T follicular helper cell (primary cell): ENCODE measurements around the gene BRIP1.
"Not testable (repeated sequence)": the region's sequence is repeated elsewhere in the genome, so short reads cannot be mapped to it uniquely, and the experiment has no call there.

Source experiments
- DNase-seq: peaks from one replicate; pipeline ENCODE4 v3.0.0-alpha.2; 2020; ENCODE audit warnings: low read depth

The BRIP1 gene

DNA sequence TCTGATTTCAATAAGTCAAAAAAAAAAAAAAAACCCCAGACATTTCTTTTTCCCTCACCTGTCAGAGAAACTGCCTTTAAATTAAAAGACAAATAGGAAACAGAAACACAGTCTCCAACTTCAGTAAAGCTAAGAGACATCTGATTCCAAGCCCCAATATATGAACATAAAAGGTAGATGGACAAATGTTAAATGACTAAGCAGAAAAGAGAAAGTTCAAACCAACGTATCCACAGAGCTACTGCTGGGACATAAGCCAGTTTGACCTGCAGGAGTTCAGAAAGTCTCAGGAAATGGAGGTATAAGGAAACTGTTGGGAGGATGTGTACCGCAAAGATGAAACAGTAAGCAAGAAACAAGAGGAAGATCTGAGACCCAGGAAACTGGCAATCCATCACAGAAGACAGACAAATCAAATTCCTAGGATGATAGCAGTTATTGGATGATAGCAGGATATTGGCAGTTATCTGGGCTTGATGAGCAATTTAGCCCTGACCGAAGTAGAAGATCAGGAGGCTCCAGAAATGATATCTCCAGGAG is 135.0 kb downstream of the BRIP1 start:
- DNase-seq = no peak

DNA sequence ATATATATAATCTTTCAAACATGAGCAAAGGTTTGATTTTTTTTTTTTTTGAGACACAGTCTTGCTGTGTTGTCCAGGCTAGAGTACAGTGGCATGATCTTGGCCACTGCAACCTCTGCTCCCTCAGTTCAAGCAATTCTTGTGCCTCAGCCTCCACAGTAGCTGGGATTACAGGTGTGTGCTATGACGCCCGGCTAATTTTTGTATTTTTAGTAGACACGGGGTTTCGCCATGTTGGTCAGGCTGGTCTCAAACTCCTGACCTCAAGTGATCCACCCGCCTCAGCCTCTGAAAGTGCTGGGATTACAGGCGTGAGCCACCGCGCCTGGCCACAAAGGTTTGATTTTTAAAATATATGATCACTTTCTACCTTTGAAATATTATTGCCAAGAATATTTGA is 135.5 kb downstream of the BRIP1 start:
- DNase-seq = not testable (repeated sequence)

GRCh38 chr17:61726977-61727376 is 136.4 kb downstream of the BRIP1 start:
- no peak for DNase-seq

DNA sequence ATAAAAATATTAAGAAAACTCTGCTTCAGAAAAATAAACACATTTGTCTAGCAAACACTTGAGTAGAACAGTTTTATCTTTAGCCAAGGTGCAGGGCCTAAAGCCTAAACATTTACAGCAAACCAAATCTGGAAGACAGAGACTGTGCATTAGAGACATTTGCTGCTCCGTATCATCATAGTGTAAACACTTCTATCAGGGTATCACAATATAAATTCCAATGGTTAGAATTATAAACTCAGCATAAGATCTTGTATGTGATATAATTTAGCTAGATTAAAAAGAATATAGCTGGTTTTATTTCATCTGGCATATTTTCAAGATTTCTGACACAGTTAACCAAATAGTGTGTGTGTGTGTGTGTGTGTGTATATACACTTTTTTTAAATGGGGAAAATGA is 138.6 kb downstream of the BRIP1 start:
- no peak for DNase-seq

DNA sequence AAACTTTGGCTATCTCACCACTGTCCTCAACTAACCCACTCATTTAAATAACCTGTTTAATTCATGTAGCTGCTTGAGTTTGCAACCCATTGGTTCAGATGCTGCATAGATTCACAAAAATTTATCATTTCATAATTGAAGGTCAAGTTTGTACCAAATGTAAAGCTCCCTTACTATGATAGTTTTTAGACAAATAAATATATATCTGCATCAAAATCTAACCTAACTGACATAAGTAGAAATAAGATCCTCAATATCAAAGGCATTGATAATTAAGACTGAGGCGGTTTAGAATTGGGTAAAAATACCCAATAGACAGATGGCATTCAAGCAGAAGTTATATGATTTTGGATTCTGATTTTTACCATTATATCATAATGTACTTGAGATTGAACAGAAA is 139.4 kb downstream of the BRIP1 start:
- DNase-seq = no peak

- DNase-seq = no peak
Measured at GRCh38 chr17:61723183-61723582, 140.1 kb downstream of the BRIP1 start.

- no peak for DNase-seq
Measured at GRCh38 chr17:61722398-61722797, 140.9 kb downstream of the BRIP1 start.

DNA sequence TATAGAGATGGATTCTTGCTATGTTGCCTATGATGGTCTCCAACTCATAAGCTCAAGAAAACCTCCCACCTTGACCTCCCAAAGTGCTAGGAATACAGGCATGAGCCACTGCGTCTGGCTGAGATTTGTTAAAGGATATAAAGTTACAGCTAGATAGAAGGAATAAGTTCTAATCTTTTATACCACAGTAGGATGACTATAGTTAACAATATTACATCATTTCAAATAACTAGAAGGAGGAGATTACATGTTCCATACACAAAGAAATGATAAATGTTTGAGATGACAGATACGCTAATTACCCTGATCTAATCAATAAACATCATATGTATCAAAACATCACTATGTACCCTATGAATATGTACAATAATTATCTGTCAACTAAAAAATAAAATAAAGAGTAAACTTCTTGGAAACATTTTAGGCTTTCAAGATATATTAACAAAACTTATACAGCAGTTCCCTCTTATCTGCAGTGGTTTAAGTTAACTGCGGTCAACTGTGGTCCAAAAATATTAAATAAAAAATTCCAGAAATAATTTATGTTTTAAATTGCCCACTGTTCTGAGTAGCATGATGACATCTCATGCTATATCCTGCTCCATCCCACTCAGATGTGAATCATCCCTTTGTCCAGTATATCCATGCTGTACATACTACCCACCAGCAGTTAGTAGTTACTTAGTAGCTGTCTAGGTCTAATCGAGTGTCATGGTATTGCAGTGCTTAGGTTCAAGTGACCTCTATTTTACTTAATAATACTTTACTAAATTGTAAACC is 143.1 kb downstream of the BRIP1 start:
- no peak for DNase-seq

DNA sequence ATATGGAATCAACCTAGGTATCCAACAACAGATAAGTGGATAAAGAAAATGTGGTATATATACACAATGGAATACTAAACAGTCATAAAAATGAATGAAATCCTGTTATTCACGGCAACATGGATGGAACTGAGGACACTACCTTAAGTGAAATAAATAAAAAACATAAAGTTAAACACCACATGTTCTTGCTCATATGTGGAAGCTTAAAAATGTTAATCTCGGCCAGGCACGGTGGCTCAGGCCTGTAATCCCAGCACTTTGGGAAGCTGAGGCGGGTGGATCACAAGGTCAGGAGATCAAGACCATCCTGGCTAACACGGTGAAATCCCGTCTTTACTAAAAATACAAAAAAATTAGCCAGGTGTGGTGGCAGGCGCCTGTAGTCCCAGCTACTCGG is 144.1 kb downstream of the BRIP1 start:
- not testable (repeated sequence) for DNase-seq

GRCh38 chr17:61718022-61718421 is 145.3 kb downstream of the BRIP1 start:
- DNase-seq = no peak

- DNase-seq = no peak
Measured at GRCh38 chr17:61717352-61717751, 146.0 kb downstream of the BRIP1 start.

DNA sequence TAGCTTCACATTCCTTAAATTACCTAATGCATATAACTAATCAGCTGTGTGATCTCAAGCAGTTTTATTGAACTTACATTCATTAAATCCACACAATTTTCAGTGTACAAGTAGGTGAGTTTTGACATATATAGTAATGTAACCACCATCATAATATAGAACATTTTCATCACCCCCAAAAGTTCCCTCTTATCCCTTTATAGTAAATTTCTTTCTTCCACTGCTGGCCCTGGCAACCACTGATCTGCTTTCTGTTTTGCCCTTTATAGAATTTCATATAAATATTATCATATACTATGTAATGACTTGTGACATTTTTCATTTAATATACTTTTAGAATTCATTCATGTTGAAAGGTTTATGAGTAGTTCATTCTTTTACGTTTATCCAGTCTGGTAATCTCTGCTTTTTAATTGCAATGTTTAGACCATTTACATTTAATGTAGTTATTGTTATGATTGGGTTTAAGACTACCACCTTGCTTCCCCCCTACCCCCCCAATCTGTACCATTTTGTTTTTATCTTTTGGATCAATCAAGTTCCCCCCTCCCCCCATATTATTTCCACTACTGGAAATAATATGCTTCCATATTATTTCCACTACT is 147.0 kb downstream of the BRIP1 start:
- no peak for DNase-seq

DNA sequence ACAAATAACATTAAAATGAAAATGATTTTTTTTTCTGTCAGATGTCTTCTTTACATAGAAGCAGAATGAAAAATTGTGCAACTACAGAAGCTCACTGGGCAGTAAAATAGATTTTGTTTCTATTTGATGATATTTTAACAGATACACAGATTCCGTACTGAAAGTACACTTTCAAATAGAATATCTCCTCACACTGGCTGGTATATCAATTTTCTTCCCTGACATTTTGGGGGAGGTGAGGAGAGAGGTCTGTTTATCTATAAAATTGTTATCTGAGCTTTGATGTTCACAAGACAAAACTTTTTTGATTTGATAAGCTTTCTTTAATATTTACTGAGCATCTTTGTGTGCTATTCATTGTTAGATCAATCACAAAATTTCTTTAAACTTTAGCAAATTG is 148.0 kb downstream of the BRIP1 start:
- no peak for DNase-seq

DNA sequence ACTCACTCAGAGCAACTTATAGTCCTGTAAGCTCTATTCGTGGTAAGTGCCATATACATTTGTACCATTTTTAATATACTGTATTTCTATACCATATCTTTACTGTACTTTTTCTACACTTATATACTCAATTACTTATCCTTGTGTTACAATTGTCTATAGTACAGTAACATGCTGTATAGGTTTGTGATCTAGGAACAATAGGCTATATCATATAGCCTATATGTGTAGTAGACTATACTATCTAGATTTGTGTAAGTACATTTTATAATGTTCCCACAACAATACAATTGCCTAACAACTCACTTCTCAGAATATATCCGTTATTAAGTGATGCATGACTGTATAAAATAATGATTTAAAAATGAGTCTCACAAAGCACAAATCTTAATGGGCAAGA is 149.0 kb downstream of the BRIP1 start:
- DNase-seq = no peak

DNA sequence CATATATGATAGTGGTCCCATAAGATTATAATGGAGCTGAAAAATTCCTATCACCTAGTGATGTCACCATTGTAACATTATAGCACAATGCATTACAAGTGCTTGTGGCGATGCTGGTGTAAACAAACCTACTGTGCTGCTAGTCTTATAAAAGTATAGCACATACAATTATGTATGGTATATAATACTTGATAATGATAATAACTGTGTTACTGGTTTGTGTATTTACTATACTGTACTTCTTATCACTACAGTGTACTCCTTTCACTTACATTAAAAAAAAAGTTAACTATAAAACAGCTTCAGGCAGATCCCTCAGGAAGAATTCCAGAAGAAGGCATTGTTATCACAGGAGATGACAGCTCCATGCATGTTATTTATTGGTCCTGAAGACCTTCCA is 150.3 kb downstream of the BRIP1 start:
- DNase-seq = no peak

DNA sequence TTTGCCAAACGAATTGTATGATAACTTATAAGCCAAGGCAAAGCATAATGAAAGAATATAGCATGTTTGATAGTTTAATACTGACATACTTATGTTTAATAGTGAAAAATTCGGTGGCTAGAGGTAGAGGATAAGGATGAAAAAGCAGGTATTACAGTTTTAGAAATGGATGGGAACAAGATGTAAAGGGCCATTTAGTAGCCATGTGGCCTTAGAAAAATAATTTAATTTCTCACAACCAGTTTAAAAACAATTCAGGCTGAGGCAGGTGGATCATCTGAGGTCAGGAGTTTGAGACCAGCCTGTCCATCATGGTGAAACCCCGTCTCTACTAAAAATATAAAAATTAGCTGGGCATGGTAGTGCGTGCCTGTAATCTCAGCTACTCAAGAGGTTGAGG is 152.8 kb downstream of the BRIP1 start:
- no peak for DNase-seq

- no peak for DNase-seq
Measured at GRCh38 chr17:61709567-61709966, 153.8 kb downstream of the BRIP1 start.

DNA sequence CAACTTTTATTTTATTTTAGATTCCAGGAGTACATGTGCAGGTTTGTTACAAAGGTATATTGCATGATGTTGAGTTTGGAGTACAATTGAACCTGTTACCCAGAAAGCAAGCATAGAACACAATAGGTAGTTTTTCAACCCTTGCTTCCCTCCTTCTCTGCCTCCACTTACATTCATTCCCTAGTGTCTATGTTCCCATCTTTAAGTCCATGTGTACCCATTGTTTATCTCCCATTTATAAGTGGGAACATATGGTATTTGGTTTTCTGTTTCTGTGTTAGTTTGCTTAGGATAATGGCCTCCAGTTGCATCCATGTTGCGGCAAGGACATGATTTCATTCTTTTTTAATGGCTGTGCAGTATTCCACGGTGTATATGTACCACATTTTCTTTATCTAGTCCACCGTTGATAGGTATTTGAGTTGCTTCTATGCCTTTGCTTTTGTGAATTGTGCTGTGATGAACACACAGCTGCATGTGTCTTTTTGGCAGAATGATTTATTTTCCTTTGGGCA is 158.3 kb downstream of the BRIP1 start:
- DNase-seq = no peak

- DNase-seq = no peak
Measured at GRCh38 chr17:61702450-61702849, 160.9 kb downstream of the BRIP1 start.

DNA sequence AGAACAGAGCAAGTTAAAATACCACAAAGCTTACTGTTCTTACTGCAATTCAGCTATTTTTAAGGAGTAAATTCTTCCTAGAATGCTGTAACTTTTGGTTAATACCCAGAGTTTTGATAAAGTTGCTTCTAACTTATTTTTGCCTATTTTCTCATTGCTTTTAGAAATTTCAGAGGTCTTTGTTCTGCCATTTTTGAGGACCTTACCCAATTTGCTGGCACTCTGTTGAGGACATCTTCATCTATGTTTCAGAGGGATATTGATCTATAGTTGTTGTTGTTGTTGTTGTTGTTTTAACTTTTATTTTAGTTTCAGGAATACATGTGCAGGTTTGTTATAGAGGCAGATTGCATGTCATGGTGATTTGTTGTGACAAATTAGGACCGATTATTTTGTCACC is 161.3 kb downstream of the BRIP1 start:
- no peak for DNase-seq

- DNase-seq = no peak
Measured at GRCh38 chr17:61701334-61701733, 162.0 kb downstream of the BRIP1 start.

- DNase-seq = no peak
Measured at GRCh38 chr17:61700252-61700651, 163.1 kb downstream of the BRIP1 start.

DNA sequence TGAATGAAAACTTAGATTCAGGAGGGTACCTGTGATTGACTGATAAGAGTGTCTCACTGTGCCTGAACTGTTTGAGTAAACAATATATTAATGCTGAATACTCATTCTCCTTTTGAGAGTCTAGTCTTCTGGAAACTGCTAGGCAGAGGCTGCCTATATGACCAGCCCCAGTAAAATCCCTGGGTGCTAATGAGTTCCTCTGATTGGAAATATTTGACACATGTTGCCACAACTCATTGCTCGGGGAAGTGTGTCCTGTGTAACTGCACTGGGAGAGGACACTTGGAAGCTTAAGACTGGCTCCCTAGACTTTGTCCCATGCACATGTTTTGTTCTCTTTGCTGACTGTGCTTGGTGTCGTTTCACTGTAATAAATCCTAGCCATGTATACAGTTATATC is 163.6 kb downstream of the BRIP1 start:
- DNase-seq = no peak
